Right lobe of liver (tissue), 6 donors: ENCODE measurements around the gene FGD2. TPM values are rescaled to one million over a fixed set of nuclear protein-coding genes. Genes with fewer than 3 reads are reported as not detected.

Experiments
- ATAC-seq, 4 donors: fragments of 200-7000 bp; cut with Tn5 transposase; one replicate each; pipeline ENCODE4 v1.9.1; 2020; ENCODE audit warnings: mild to moderate bottlenecking in 4 of 4, moderate library complexity in 4 of 4
- DNase-seq, 3 donors: peaks; one replicate each; pipeline ENCODE4 v3.0.0-alpha.2; 2020
- H3K27ac ChIP-seq, 3 donors: fragments of 200-600 bp; one replicate each; pipeline ENCODE4 v1.8.0; 2022
- H3K27me3 ChIP-seq, 2 donors: fragments of 200-600 bp; one replicate each; pipeline ENCODE4 v1.8.0; 2022
- H3K36me3 ChIP-seq, 4 donors: fragments of 200-600 bp; sonication (generic) in 1 of 4; one replicate each; pipeline versions ENCODE4 v1.5.1 to v1.8.0; 2017 to 2022; ENCODE audit warnings: control low read depth in 1 of 4
- H3K4me1 ChIP-seq, 4 donors: fragments of 200-600 bp; sonication (generic) in 1 of 4; one replicate each; pipeline versions ENCODE4 v1.5.1 to v1.8.0; 2017 to 2022; ENCODE audit warnings: control low read depth in 1 of 4
- H3K4me3 ChIP-seq, 3 donors: fragments of 200-600 bp; one replicate each; pipeline ENCODE4 v1.8.0; 2022
- H3K9me3 ChIP-seq, 4 donors: fragments of 200-600 bp; sonication (generic) in 1 of 4; one replicate each; pipeline versions ENCODE4 v1.5.1 to v1.8.0; 2017 to 2022; ENCODE audit warnings: control low read depth in 1 of 4
- CTCF ChIP-seq, 4 donors: fragments of 200-600 bp in 3 of 4; fragments of 450-650 bp in 1 of 4; IDR thresholded peaks; one replicate each; pipeline versions ENCODE4 v1.5.1 to v1.8.0; 2016 to 2022; ENCODE audit warnings: antibody characterized with exemption in 4 of 4, mild to moderate bottlenecking in 2 of 4
- POLR2A ChIP-seq: fragments of 450-650 bp; IDR thresholded peaks from one replicate; pipeline ENCODE4 v1.6.1; 2017; ENCODE audit warnings: antibody characterized with exemption, mild to moderate bottlenecking
- WGBS: methylation state at CpG from one replicate; pipeline ENCODE4 v1.1.6; 2018; ENCODE audit warnings: low coverage, low lambda C conversion rate; ENCODE audit not compliant: insufficient coverage; ENCODE audit errors: missing lambda C conversion rate; 5-methylcytosine and 5-hydroxymethylcytosine counted together
- intact Hi-C, 2 donors: fragments of 100-400 bp; cut with DNase I; formaldehyde crosslinking; loops; one replicate each; pipeline versions ENCODE4 v1.11.2 to v1.14.1; 2022
- total RNA-seq, 6 experiments: library from RNA; depleted of rRNA in 2 of 6; stranded (reverse); fragments of >200 nt in 2 of 6; fragmentation: NEBNext Ultra II Directional in 3 of 6; extraction: Animal tissue kit (Norgen Biotek cat#: 25700) in 3 of 6; gene quantifications; one replicate each; pipeline versions ENCODE4 v1.1.0 to v1.2.4, GENCODE V29; 2016 to 2023
- donor health status: DM: no; HTN: yes; CAD: no.
- donor health status: DM: no; HTN: no; CAD: no.
- donor health status: DM: no; HTN: no; CAD: no.
- donor health status: DM: no; HTN: yes; CAD: no.
- donor health status: DM: no; HTN: yes; CAD: no.

The FGD2 gene
- total RNA-seq, 6 experiments from 2014 or later, result 6.6 to 15.6 (median 9.6) TPM

GRCh38 chr6:37018198-37019064, 13.0 kb downstream of the FGD2 start:
- no peaks in the 10 kb centered on the region for H3K36me3 ChIP-seq
- DNase-seq, result peak; percentile 88 to 90 (median 89)

GRCh38 chr6:37019065-37019450, 13.6 kb downstream of the FGD2 start:
- ATAC-seq (peak; percentile 50 to 63 (median 59)), DNase-seq (peak; percentile 78 to 82 (median 80))
- WGBS, result 42% methylated on average over 2 of the region's 2 CpGs
- Histone ChIP-seq H3K4me1 (peaks cover 0 to 42% (median 16%) of the 10 kb centered on the region in 4 donors), H3K9me3 (no peaks in the 10 kb centered on the region), H3K27me3 (no peaks in the 10 kb centered on the region), H3K36me3 (no peaks in the 10 kb centered on the region), H3K27ac (peak overlapping the region; percentile 41 to 68 (median 57)), H3K4me3 (no peak overlapping the region)
- no peak for TF ChIP-seq CTCF (IDR thresholded peaks at IDR 0.05)
- no peak for TF ChIP-seq POLR2A
- intact Hi-C loops, result loop anchor here (10.0 kb wide), 1 partner anchor 254 kb away; no protein-coding TSS in a partner anchor

More at GRCh38 chr6:37018198-37019064, 13.0 kb downstream of the FGD2 start:
- Histone ChIP-seq H3K27me3 (no peaks in the 10 kb centered on the region), H3K27ac (peak overlapping the region; percentile 41 to 68 (median 57)), H3K4me3 (no peak overlapping the region), H3K9me3 (no peaks in the 10 kb centered on the region), H3K4me1 (peaks cover 0 to 36% (median 13%) of the 10 kb centered on the region in 4 donors)
- TF ChIP-seq CTCF (IDR thresholded peaks at IDR 0.05) (peak; percentile 66 to 88 (median 76)), POLR2A (no peak)
- ATAC-seq, result peak; percentile 86 to 90 (median 87)
- 4% methylated on average over 4 of the region's 8 CpGs for WGBS
- intact Hi-C loops, result loop anchor here (10.0 kb wide), 1 partner anchor 254 kb away; no protein-coding TSS in a partner anchor

GRCh38 chr6:37020381-37020780, 14.9 kb downstream of the FGD2 start:
- ATAC-seq, result no peak
- intact Hi-C loops, result loop anchor here in 1 of 2 donors (10.0 kb wide), 1 partner anchor 184 kb away; no protein-coding TSS in a partner anchor
- TF ChIP-seq POLR2A (no peak), CTCF (IDR thresholded peaks at IDR 0.05) (no peak)
- Histone ChIP-seq H3K4me3 (no peak overlapping the region), H3K9me3 (no peaks in the 10 kb centered on the region), H3K27me3 (no peaks in the 10 kb centered on the region), H3K27ac (no peak overlapping the region), H3K4me1 (peaks cover 0 to 48% (median 19%) of the 10 kb centered on the region in 4 donors), H3K36me3 (no peaks in the 10 kb centered on the region)
- 66% methylated on average over 4 of the region's 12 CpGs for WGBS
- DNase-seq, result no peak

- no peak overlapping the region for H3K4me3 ChIP-seq
- no peaks in the 10 kb centered on the region for H3K27me3 ChIP-seq
- H3K4me1 ChIP-seq, result peaks cover 0 to 48% (median 19%) of the 10 kb centered on the region in 4 donors
- WGBS, result 88% methylated on average over 4 of the region's 5 CpGs
- no peaks in the 10 kb centered on the region for H3K9me3 ChIP-seq
- no peak for ATAC-seq
- no peak for DNase-seq
- no peak for TF ChIP-seq CTCF (IDR thresholded peaks at IDR 0.05)
- TF ChIP-seq POLR2A, result no peak
- intact Hi-C loops, result loop anchor here in 1 of 2 donors (10.0 kb wide), 1 partner anchor 184 kb away; no protein-coding TSS in a partner anchor
- no peak overlapping the region for H3K27ac ChIP-seq
- no peaks in the 10 kb centered on the region for H3K36me3 ChIP-seq
Measured at GRCh38 chr6:37020812-37021211, 15.4 kb downstream of the FGD2 start.
